Measurements from ENCODE around the gene ZNF362. TPM values are rescaled to one million over a fixed set of nuclear protein-coding genes. Genes with fewer than 3 reads are reported as not detected.
A peak's percentile ranks its signal among the peaks of the same experiment; 100 is the strongest.

ZNF362 gene
- total and polyA plus RNA-seq, 2 of the 13 experiments (the other 11 are each of a cell fraction or from before 2014, with no cell fraction given), result 8.3 to 14.2 TPM

DNA sequence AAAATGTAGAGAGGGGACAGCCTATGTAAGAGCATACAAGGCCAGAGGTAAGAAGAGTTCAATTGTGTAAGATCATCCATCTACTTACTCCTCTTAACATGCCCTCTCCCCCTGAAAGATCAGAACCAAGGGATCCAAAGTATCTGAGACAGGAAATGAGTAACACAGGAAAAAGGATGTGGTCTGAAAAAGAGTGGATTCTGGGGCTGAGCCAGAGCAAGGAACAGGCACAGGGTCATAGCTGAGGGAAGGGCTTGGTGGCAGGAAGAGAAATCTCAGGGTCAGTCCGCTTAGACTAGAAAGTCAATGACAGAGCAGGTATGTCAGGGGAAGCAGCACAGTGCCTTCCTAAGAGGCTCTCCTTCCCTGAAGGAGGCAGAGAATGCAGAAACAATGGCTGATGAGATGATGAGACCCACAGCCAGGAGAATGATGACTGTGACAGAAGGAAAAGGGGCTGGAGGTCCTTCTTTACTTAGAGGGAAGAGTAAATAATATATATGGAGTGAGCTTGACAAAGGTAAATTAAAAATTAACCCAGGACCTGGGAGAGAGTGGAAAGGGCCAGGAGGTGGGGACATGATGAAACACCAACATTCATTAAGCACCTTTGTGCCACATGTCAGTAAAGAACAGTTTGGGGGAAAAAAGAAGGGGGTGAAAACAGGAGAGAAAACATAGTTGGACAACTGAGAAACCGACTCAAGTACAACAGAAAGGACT lies 90.8 kb downstream of the ZNF362 start (continued):
- no peak for TF ChIP-seq ZC3H13 (CRISPR knock-in tag; IDR thresholded peaks at IDR 0.05)
- TF ChIP-seq AGO1 (IDR thresholded peaks at IDR 0.05; ENCODE audit: low read depth, low read length, poor library complexity, severe bottlenecking), result no peak
- peak; percentile 36; the same call in 1 of the 2 replicates for TF ChIP-seq NFIC (IDR thresholded peaks at IDR 0.05; ENCODE audit: low read length)
- TF ChIP-seq MBD4 (IDR thresholded peaks at IDR 0.05; ENCODE audit: borderline replicate concordance, low read length), result no peak
- TF ChIP-seq ZNF280D (CRISPR knock-in tag; IDR thresholded peaks at IDR 0.05), result no peak
- TF ChIP-seq ZNF225 (CRISPR knock-in tag; IDR thresholded peaks at IDR 0.05), result no peak
- TF ChIP-seq THAP11 (CRISPR knock-in tag; IDR thresholded peaks at IDR 0.05), result peak; percentile 32
- no peak for TF ChIP-seq CERS6 (CRISPR knock-in tag; IDR thresholded peaks at IDR 0.05)
- TF ChIP-seq NR2F6 (IDR thresholded peaks at IDR 0.05), result peak; percentile 64
- TF ChIP-seq NR2F6 (CRISPR knock-in tag; IDR thresholded peaks at IDR 0.05), result peak; percentile 47; the same call in 1 of the 2 replicates
- no peak for TF ChIP-seq SKIL (CRISPR knock-in tag; IDR thresholded peaks at IDR 0.05; ENCODE audit: borderline replicate concordance)
- TF ChIP-seq ZNF841 (CRISPR knock-in tag; IDR thresholded peaks at IDR 0.05; ENCODE audit: borderline replicate concordance), result no peak
- TF ChIP-seq ARHGAP35 (CRISPR knock-in tag; IDR thresholded peaks at IDR 0.05; ENCODE audit: borderline replicate concordance), result no peak
- TF ChIP-seq NFKB2 (CRISPR knock-in tag; IDR thresholded peaks at IDR 0.05; ENCODE audit: borderline replicate concordance), result no peak
- TF ChIP-seq ZNF761 (CRISPR knock-in tag; conservative IDR thresholded peaks at IDR 0.05), result no peak
- no peak for TF ChIP-seq MTF1 (CRISPR knock-in tag; IDR thresholded peaks at IDR 0.05)
- no peak for TF ChIP-seq FOXM1 (CRISPR knock-in tag; IDR thresholded peaks at IDR 0.05)
- peak; percentile 43; the same call in 1 of the 2 replicates for TF ChIP-seq ELF1 (CRISPR knock-in tag; IDR thresholded peaks at IDR 0.05)
- TF ChIP-seq ATM (IDR thresholded peaks at IDR 0.05; ENCODE audit: borderline replicate concordance), result no peak
- 0 out of 2 replicates have a peak, but pooled peaks have one; percentile 35 for TF ChIP-seq JUND (CRISPR knock-in tag; IDR thresholded peaks at IDR 0.05)
- no peak for TF ChIP-seq ZNF496 (CRISPR knock-in tag; IDR thresholded peaks at IDR 0.05; ENCODE audit: insufficient replicate concordance)
- TF ChIP-seq SCMH1 (CRISPR knock-in tag; IDR thresholded peaks at IDR 0.05; ENCODE audit: borderline replicate concordance), result no peak
- no peak; the same call in 1 of the 2 replicates for TF ChIP-seq ZNF605 (CRISPR knock-in tag; IDR thresholded peaks at IDR 0.05)
- TF ChIP-seq HCFC1 (IDR thresholded peaks at IDR 0.05; ENCODE audit: low read depth, low read length), result no peak
- no peak for TF ChIP-seq ZNF138 (CRISPR knock-in tag; IDR thresholded peaks at IDR 0.05; ENCODE audit: low read depth)
- no peak for TF ChIP-seq GPN1 (CRISPR knock-in tag; IDR thresholded peaks at IDR 0.05; ENCODE audit: borderline replicate concordance)
- TF ChIP-seq ADNP (CRISPR knock-in tag; IDR thresholded peaks at IDR 0.05), result no peak

All from HepG2 (cell line).